GM19452 (cell line): ENCODE measurements around the gene RREB1.

Experiments
- ATAC-seq: cut with Tn5 transposase; IDR thresholded peaks from one replicate; pipeline ENCODE4 v1.9.1; 2021; ENCODE audit not compliant: unreplicated experiment

The RREB1 gene

GRCh38 chr6:7193122-7193521, 85.4 kb downstream of the RREB1 start:
- ATAC-seq, result no peak

GRCh38 chr6:7194657-7195056, 86.9 kb downstream of the RREB1 start:
- ATAC-seq, result no peak

GRCh38 chr6:7195339-7196018, 87.7 kb downstream of the RREB1 start:
- ATAC-seq, result no peak

- no peak for ATAC-seq
These were observed 88.2 kb downstream of the RREB1 start for GRCh38 chr6:7196019-7196402.

- ATAC-seq, result no peak
These were observed 89.0 kb downstream of the RREB1 start for GRCh38 chr6:7196685-7197283.

GRCh38 chr6:7197747-7198146, 90.0 kb downstream of the RREB1 start:
- ATAC-seq, result no peak

GRCh38 chr6:7198833-7199800, 91.4 kb downstream of the RREB1 start:
- no peak for ATAC-seq

- no peak for ATAC-seq
These were observed 93.1 kb downstream of the RREB1 start for GRCh38 chr6:7200598-7201443.

GRCh38 chr6:7201444-7201731, 93.6 kb downstream of the RREB1 start:
- no peak for ATAC-seq

GRCh38 chr6:7201732-7202541, 94.2 kb downstream of the RREB1 start:
- peak; percentile 89 for ATAC-seq

- no peak for ATAC-seq
These were observed 95.2 kb downstream of the RREB1 start for GRCh38 chr6:7202950-7203349.

- ATAC-seq, result no peak
These were observed 96.2 kb downstream of the RREB1 start for GRCh38 chr6:7203939-7204338.

- ATAC-seq, result no peak
These were observed 97.0 kb downstream of the RREB1 start for GRCh38 chr6:7204726-7205125.

- no peak for ATAC-seq
These were observed 100.0 kb downstream of the RREB1 start for GRCh38 chr6:7207720-7208119.

GRCh38 chr6:7213416-7213815, 105.7 kb downstream of the RREB1 start:
- ATAC-seq, result no peak

- no peak for ATAC-seq
These were observed 106.7 kb downstream of the RREB1 start for GRCh38 chr6:7214468-7214867.

GRCh38 chr6:7215131-7215530, 107.4 kb downstream of the RREB1 start:
- no peak for ATAC-seq

GRCh38 chr6:7215798-7216231, 108.1 kb downstream of the RREB1 start:
- ATAC-seq, result peak; percentile 63

- no peak for ATAC-seq
These were observed 109.3 kb downstream of the RREB1 start for GRCh38 chr6:7216941-7217621.
